ENCODE measurements around the gene TTLL3.

DNA sequence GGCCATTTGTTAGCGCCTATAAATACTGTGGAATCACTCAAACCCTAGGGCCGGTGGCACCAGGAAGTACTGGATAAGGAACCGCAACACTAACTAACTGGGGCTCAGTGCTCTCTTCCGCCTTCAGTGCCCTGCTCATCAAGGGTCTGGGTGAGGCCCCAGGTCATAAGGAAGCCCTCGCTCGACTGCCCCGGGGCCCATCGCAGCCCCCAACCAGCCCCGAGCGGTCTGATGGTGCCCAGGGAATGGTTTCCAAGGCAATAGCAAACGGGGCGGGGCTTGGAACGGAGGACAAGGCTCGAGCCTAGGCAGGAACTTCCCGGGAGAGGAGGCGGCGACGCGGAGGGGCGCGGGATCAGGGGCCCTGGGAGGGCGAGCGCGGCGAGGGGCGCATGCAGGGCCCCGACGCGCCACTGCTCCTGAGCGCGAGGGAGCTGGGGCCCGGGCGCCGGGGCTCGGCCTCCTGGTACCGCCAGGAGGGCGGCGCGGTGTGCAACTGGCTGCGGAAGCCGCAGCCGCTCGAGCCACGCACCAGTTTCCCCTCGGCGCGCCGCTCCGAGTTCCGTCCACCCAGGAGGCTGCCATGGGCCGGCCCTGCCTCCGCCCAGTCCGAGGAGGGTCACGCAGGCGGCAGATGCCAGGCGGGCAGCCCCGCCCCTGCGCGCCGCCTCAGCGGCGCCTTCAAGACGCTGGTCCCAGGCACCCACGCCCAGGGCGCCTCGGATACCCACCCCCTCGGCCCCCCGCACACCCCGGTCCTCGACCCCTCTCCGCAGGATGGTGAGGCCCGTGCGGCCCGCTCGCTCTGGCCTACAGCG is at the start of gene TTLL3:
- TF ChIP-seq, protein P1, sequence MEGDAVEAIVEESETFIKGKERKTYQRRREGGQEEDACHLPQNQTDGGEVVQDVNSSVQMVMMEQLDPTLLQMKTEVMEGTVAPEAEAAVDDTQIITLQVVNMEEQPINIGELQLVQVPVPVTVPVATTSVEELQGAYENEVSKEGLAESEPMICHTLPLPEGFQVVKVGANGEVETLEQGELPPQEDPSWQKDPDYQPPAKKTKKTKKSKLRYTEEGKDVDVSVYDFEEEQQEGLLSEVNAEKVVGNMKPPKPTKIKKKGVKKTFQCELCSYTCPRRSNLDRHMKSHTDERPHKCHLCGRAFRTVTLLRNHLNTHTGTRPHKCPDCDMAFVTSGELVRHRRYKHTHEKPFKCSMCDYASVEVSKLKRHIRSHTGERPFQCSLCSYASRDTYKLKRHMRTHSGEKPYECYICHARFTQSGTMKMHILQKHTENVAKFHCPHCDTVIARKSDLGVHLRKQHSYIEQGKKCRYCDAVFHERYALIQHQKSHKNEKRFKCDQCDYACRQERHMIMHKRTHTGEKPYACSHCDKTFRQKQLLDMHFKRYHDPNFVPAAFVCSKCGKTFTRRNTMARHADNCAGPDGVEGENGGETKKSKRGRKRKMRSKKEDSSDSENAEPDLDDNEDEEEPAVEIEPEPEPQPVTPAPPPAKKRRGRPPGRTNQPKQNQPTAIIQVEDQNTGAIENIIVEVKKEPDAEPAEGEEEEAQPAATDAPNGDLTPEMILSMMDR (conservative IDR thresholded peaks at IDR 0.05; ENCODE audit: low read depth, low read length), result no peak
- TF ChIP-seq EZH2 (IDR thresholded peaks at IDR 0.05; ENCODE audit: low read length, unreplicated experiment), result no peak

All from PC-3 (cell line).